ENCODE measurements around the gene CPSF3.

CPSF3 gene

DNA sequence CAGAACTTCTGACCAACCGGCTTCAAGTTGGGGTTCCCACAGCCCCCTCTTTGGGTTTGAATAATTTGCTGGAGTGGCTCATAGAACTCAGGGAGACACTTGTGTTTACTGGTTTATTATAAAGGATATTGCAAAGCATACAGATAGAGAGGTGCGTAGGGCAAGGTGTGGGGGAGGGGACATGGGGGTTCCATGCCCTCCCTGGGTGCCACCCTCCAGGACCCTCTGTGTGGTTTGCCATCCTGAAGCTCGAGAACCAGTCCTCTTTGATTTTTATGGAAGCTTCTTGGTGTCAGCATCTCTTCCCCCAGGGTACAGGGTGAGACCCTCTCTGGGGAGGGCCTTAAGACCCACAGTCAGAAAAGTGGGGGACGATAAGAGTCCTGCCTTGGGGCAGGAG lies 38.9 kb upstream of the CPSF3 start:
- no peak overlapping the region for H3K27ac ChIP-seq (ENCODE audit: insufficient read depth, low read length, poor library complexity, severe bottlenecking)
- H3K36me3 ChIP-seq (ENCODE audit: control insufficient read depth, insufficient read depth, low read length), result no peaks in the 10 kb centered on the region
- no peak for DNase-seq
- no peaks in the 10 kb centered on the region for H3K9me3 ChIP-seq (ENCODE audit: control insufficient read depth, low read length)
- no peaks in the 10 kb centered on the region for H3K27me3 ChIP-seq (replicated peaks; ENCODE audit: control insufficient read depth, insufficient read depth, low read length, poor library complexity, severe bottlenecking)
- no peak overlapping the region for H3K4me3 ChIP-seq (ENCODE audit: insufficient read depth, low read depth, low read length, poor library complexity, severe bottlenecking)
- no peaks in the 10 kb centered on the region for H3K4me1 ChIP-seq (ENCODE audit: control insufficient read depth, insufficient read depth, low read length, poor library complexity, severe bottlenecking)

DNA sequence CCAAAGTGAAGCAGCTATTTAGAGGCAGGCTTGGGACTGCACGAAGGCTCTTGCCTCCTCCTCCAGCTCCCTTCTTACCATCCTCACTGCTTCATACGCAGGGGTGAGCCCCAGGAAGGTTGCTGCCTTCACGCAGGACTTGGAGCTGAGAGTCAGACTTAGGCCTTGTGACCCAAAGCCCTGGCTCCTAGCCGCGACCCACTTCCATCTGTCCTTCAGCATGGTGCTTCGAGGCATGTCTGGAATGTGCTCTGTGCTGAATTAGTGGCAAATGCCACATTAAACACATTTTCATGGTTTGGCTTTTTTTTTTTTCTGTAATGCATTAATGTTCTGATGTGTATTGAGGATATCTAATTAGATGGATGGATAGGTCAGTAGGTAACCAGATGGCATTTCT lies 37.6 kb upstream of the CPSF3 start:
- no peaks in the 10 kb centered on the region for H3K4me1 ChIP-seq (ENCODE audit: control insufficient read depth, insufficient read depth, low read length, poor library complexity, severe bottlenecking)
- H3K36me3 ChIP-seq (ENCODE audit: control insufficient read depth, insufficient read depth, low read length), result no peaks in the 10 kb centered on the region
- no peaks in the 10 kb centered on the region for H3K9me3 ChIP-seq (ENCODE audit: control insufficient read depth, low read length)
- H3K27ac ChIP-seq (ENCODE audit: insufficient read depth, low read length, poor library complexity, severe bottlenecking), result no peak overlapping the region
- DNase-seq, result no peak
- no peak overlapping the region for H3K4me3 ChIP-seq (ENCODE audit: insufficient read depth, low read depth, low read length, poor library complexity, severe bottlenecking)
- no peaks in the 10 kb centered on the region for H3K27me3 ChIP-seq (replicated peaks; ENCODE audit: control insufficient read depth, insufficient read depth, low read length, poor library complexity, severe bottlenecking)

DNA sequence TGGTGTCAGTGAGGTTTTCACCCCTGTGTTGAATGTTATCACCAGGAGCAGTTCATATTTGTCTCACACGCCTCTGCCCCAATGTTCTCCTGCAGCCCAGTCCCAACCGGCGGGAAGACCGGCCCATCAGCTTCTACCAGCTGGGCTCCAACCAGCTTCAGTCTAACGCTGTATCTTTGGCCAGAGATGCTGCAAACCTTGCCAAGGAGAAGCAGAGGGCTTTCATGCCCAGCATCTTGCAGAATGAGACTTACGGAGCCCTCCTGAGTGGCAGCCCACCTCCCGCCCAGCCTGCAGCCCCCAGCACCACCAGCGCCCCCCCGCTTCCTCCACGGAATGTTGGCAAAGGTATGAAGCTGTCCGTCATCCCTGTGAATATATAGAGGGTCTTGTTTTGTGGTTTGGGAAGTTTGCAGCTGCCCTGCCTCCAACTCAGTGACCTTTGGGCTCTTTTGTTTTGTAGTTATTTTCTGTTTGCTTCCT lies 35.2 kb upstream of the CPSF3 start:
- no peak overlapping the region for H3K27ac ChIP-seq (ENCODE audit: insufficient read depth, low read length, poor library complexity, severe bottlenecking)

DNA sequence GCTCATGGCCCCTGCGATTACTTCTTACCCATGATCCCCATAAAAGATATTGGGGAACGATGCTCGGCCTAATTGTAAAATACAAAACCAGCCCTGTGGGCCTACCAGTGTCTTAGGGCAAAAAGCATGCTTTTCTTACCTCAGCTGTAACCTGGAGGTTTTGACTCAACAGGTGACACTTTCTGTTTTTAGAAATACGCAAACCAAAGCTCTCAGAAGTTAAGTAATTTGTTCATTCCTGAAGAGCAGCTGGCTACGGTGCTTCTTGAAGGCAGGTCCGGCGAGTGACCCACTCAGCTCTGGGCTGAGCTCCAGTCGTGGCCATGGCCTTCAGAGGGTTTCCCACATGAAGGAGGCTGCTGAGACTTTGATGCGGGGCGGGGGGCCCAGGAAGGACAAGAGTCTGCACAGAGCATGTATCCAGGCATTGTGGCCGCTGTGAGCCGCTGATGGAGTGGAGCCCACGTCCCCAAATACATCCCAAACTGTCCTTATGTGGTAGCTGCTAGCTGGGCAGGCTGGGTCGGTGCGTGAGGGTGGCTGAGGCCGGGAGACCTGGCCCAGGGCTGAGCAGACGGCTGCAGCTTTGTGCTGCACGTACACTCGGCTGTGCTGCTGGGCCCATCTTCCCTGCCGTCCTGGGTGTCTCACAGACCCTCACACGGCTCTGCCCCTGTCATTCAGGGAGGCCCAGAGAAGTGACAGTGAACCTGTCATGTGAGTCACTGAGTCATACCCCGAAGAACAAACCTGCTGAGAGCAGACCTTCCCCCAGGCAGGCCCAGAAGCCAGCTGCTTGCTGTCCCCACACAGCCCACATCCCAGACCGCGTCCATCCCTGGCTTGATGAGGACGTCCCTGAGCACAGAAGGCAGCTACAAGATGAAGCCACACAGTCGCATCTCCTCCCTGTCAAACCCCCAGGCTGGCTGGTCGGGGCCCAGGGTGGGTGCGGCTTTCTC lies 34.2 kb upstream of the CPSF3 start:
- Histone ChIP-seq H3K4me1 (ENCODE audit: control insufficient read depth, insufficient read depth, low read length, poor library complexity, severe bottlenecking) (no peaks in the 10 kb centered on the region), H3K36me3 (ENCODE audit: control insufficient read depth, insufficient read depth, low read length) (no peaks in the 10 kb centered on the region), H3K9me3 (ENCODE audit: control insufficient read depth, low read length) (no peaks in the 10 kb centered on the region), H3K27me3 (replicated peaks; ENCODE audit: control insufficient read depth, insufficient read depth, low read length, poor library complexity, severe bottlenecking) (no peaks in the 10 kb centered on the region), H3K27ac (ENCODE audit: insufficient read depth, low read length, poor library complexity, severe bottlenecking) (no peak overlapping the region), H3K4me3 (ENCODE audit: insufficient read depth, low read depth, low read length, poor library complexity, severe bottlenecking) (no peak overlapping the region)
- DNase-seq, result no peak

More for the DNA sequence above, 35.2 kb upstream of the CPSF3 start:
- no peaks in the 10 kb centered on the region for H3K4me1 ChIP-seq (ENCODE audit: control insufficient read depth, insufficient read depth, low read length, poor library complexity, severe bottlenecking)
- no peak overlapping the region for H3K4me3 ChIP-seq (ENCODE audit: insufficient read depth, low read depth, low read length, poor library complexity, severe bottlenecking)
- DNase-seq, result no peak
- no peaks in the 10 kb centered on the region for H3K27me3 ChIP-seq (replicated peaks; ENCODE audit: control insufficient read depth, insufficient read depth, low read length, poor library complexity, severe bottlenecking)
- H3K9me3 ChIP-seq (ENCODE audit: control insufficient read depth, low read length), result no peaks in the 10 kb centered on the region
- H3K36me3 ChIP-seq (ENCODE audit: control insufficient read depth, insufficient read depth, low read length), result no peaks in the 10 kb centered on the region

DNA sequence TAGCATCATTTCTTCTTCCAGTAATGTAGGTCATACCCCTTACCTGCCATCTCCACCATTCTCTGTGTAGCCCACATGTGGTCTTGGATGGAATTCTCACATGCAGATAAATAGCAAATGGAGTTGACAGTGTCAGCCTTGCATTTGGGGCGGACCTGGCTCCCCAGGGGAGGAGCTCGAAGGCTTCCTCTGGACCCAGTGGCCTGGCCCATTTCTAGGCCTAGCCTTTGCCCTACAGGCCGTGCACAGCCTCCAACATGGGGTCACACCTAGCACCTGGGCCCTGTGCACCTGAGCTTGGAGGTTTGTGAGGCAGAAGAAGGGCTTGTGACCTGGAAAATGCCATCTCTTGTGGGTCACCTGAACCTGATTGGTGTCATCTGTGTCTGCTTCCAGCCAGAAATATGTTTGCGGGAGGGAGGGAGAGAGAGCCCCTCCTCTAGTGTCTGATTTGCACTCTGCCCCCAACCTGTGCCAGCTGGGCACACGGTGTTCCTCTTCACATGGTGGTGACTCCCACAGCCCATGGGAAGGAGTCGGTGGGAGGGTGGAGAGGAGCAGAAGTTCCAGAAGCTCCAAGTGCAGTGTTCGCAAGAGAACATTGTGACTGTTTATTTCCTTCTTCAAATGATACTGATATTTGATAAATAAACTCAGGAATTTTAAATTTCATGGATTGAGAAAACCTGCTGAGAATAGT lies 33.2 kb upstream of the CPSF3 start:
- Histone ChIP-seq H3K27ac (ENCODE audit: insufficient read depth, low read length, poor library complexity, severe bottlenecking) (no peak overlapping the region), H3K9me3 (ENCODE audit: control insufficient read depth, low read length) (no peaks in the 10 kb centered on the region), H3K4me3 (ENCODE audit: insufficient read depth, low read depth, low read length, poor library complexity, severe bottlenecking) (no peak overlapping the region), H3K27me3 (replicated peaks; ENCODE audit: control insufficient read depth, insufficient read depth, low read length, poor library complexity, severe bottlenecking) (no peaks in the 10 kb centered on the region), H3K4me1 (ENCODE audit: control insufficient read depth, insufficient read depth, low read length, poor library complexity, severe bottlenecking) (no peaks in the 10 kb centered on the region), H3K36me3 (ENCODE audit: control insufficient read depth, insufficient read depth, low read length) (no peaks in the 10 kb centered on the region)
- DNase-seq, result no peak

DNA sequence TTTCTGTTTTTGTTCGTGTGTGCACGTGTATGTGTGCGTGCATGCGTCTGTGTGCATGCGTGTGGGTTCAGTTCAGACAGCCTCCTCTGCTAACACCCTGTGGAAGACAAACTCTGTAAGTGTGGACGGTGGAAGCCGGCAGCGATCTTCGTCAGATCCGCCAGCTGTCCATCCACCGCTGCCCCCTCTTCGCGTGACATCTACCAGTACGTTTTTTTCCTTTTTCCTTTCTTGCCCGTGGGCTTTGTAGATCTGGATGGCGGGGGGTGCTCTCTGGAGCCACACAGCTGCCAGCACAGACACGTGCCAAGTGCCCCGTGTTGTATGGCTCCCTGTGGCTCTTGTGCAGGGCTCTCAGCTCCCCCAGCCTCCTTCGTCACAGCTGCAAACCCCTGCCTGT lies 32.5 kb upstream of the CPSF3 start:
- H3K36me3 ChIP-seq (ENCODE audit: control insufficient read depth, insufficient read depth, low read length), result no peaks in the 10 kb centered on the region
- DNase-seq, result no peak

DNA sequence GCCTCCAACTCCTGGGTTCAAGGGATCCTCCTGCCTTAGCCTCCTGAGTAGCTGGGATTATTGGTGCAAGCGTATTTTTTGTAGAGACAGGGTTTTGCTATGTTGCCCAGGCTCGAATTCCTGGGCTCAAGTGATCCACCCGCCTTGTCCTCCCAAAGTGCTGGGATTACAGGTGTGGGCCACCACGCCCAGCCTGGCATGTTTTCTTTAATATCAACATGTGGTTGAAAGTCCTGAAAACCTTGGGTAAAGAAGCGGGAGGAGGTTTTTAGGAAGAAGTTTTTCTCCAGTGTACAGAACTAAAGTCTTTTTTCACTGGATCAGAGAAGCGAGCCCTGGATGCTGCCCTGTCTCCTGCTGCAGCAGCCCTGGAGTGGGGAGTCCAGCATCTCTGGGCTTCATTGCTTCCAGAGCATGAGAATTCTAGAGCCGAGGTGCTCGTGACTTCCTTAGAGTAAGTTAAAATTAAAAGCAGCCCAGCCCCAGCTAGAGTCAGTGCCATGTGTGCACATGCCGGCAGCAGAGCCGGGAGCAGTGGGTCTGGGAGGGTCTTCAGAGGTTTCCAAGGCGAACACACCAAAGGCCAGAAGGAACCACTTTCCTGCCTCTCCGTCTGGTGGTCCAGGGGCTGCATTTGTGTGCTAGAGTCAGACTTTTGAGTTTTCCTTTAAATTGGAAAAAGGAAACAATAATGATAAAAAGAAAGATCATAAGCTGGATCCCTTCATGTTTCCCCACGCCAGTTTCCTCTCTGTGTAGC lies 31.3 kb upstream of the CPSF3 start:
- no peaks in the 10 kb centered on the region for H3K27me3 ChIP-seq (replicated peaks; ENCODE audit: control insufficient read depth, insufficient read depth, low read length, poor library complexity, severe bottlenecking)
- no peak for DNase-seq
- H3K27ac ChIP-seq (ENCODE audit: insufficient read depth, low read length, poor library complexity, severe bottlenecking), result no peak overlapping the region
- no peaks in the 10 kb centered on the region for H3K9me3 ChIP-seq (ENCODE audit: control insufficient read depth, low read length)
- no peak overlapping the region for H3K4me3 ChIP-seq (ENCODE audit: insufficient read depth, low read depth, low read length, poor library complexity, severe bottlenecking)
- H3K36me3 ChIP-seq (ENCODE audit: control insufficient read depth, insufficient read depth, low read length), result no peaks in the 10 kb centered on the region
- H3K4me1 ChIP-seq (ENCODE audit: control insufficient read depth, insufficient read depth, low read length, poor library complexity, severe bottlenecking), result no peaks in the 10 kb centered on the region

More for the DNA sequence above, 32.5 kb upstream of the CPSF3 start:
- H3K27me3 ChIP-seq (replicated peaks; ENCODE audit: control insufficient read depth, insufficient read depth, low read length, poor library complexity, severe bottlenecking), result no peaks in the 10 kb centered on the region
- no peak overlapping the region for H3K27ac ChIP-seq (ENCODE audit: insufficient read depth, low read length, poor library complexity, severe bottlenecking)
- no peak overlapping the region for H3K4me3 ChIP-seq (ENCODE audit: insufficient read depth, low read depth, low read length, poor library complexity, severe bottlenecking)
- no peaks in the 10 kb centered on the region for H3K4me1 ChIP-seq (ENCODE audit: control insufficient read depth, insufficient read depth, low read length, poor library complexity, severe bottlenecking)
- H3K9me3 ChIP-seq (ENCODE audit: control insufficient read depth, low read length), result no peaks in the 10 kb centered on the region

DNA sequence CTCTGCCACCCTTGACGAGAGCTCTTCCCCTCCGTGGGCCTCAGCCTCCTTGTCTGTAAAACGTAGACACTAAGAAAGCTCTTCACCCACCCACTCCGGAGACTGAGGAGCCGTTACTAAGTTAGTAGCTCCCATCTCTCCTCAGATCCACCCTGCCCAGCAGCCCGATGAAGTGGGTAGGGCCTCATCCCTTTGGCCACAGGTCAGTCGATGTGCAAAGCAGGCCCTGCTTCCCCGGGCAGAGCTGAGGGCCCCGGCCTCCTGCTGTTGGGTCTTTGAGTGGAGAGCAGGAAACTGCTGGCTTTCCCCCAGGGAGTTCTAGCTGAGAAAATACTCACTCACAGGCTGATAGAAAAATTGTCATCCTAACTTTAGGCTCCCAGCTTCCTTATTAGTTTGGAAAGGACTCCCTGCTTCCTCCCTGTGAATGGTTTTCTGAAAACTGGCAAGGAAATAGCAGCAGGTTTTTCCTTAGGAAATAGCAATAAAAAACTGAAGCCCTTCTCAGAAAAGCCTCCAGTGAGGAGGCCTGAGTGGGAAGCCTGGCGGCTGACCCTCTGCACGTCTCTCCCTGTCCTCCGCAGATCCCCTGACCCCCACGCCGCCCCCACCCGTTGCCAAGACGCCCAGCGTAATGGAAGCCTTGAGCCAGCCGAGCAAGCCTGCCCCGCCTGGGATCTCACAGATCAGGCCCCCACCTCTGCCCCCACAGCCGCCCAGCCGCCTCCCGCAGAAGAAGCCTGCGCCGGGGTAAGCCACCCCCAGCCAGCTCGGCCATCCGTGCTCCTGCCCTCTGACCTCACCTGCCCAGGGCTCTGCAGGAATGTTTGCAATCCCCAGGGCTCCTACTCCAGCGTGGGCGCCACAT lies 30.3 kb upstream of the CPSF3 start:
- Histone ChIP-seq H3K27ac (ENCODE audit: insufficient read depth, low read length, poor library complexity, severe bottlenecking) (no peak overlapping the region), H3K27me3 (replicated peaks; ENCODE audit: control insufficient read depth, insufficient read depth, low read length, poor library complexity, severe bottlenecking) (no peaks in the 10 kb centered on the region), H3K36me3 (ENCODE audit: control insufficient read depth, insufficient read depth, low read length) (no peaks in the 10 kb centered on the region)

DNA sequence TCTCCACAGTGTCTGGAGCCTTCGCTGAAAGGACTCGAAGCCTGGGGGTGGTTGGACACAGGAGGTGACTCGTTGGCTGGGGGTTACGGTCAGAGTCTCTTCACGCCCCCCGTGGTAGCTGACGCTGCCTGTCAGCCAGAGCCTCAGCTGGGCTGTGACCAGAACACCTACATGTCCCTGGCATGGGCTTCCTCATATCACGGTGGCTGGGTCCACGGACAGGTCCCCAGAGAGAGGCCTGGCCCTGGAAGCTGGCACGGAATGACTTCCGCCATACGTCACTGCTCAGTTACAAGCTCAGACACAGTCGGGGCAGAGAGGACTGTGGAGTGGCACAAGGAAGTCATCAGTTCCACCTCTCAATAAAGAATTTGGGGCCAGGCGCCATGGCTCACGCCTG lies 28.6 kb upstream of the CPSF3 start:
- Histone ChIP-seq H3K4me1 (ENCODE audit: control insufficient read depth, insufficient read depth, low read length, poor library complexity, severe bottlenecking) (no peaks in the 10 kb centered on the region), H3K36me3 (ENCODE audit: control insufficient read depth, insufficient read depth, low read length) (no peaks in the 10 kb centered on the region), H3K27me3 (replicated peaks; ENCODE audit: control insufficient read depth, insufficient read depth, low read length, poor library complexity, severe bottlenecking) (no peaks in the 10 kb centered on the region), H3K9me3 (ENCODE audit: control insufficient read depth, low read length) (no peaks in the 10 kb centered on the region), H3K4me3 (ENCODE audit: insufficient read depth, low read depth, low read length, poor library complexity, severe bottlenecking) (no peak overlapping the region), H3K27ac (ENCODE audit: insufficient read depth, low read length, poor library complexity, severe bottlenecking) (no peak overlapping the region)
- DNase-seq, result no peak

More for the DNA sequence above, 30.3 kb upstream of the CPSF3 start:
- no peaks in the 10 kb centered on the region for H3K9me3 ChIP-seq (ENCODE audit: control insufficient read depth, low read length)
- H3K4me1 ChIP-seq (ENCODE audit: control insufficient read depth, insufficient read depth, low read length, poor library complexity, severe bottlenecking), result no peaks in the 10 kb centered on the region
- no peak for DNase-seq
- H3K4me3 ChIP-seq (ENCODE audit: insufficient read depth, low read depth, low read length, poor library complexity, severe bottlenecking), result no peak overlapping the region
